HG02763 (cell line): Measurements from ENCODE around the gene PIK3R6.

Source experiments
- ATAC-seq: cut with Tn5 transposase; IDR thresholded peaks from one replicate; pipeline ENCODE4 v1.9.1; 2021; ENCODE audit warnings: mild to moderate bottlenecking, moderate library complexity; ENCODE audit not compliant: unreplicated experiment

Gene PIK3R6

GRCh38 chr17:8867361-8867981 is at the start of gene PIK3R6:
TSS of gene PIK3R6 (minus strand) at chr17:8867674. CDS start at chr17:8849794, 17,880 bp downstream.
- ATAC-seq: no peak

- ATAC-seq: no peak
These were observed 49.0 kb upstream of the PIK3R6 start for GRCh38 chr17:8916466-8916865.

GRCh38 chr17:8914554-8914953 is 47.1 kb upstream of the PIK3R6 start:
- ATAC-seq: no peak

- ATAC-seq: no peak
These were observed 46.4 kb upstream of the PIK3R6 start for GRCh38 chr17:8913879-8914278.

- ATAC-seq: no peak
These were observed 45.6 kb upstream of the PIK3R6 start for GRCh38 chr17:8913091-8913490.

- ATAC-seq: no peak
These were observed 44.9 kb upstream of the PIK3R6 start for GRCh38 chr17:8912084-8912981.

GRCh38 chr17:8910969-8911604 is 43.6 kb upstream of the PIK3R6 start:
- ATAC-seq: no peak

- ATAC-seq: no peak
These were observed 42.3 kb upstream of the PIK3R6 start for GRCh38 chr17:8909586-8910270.

- no peak for ATAC-seq
These were observed 37.9 kb upstream of the PIK3R6 start for GRCh38 chr17:8905331-8905730.

- no peak for ATAC-seq
These were observed 37.2 kb upstream of the PIK3R6 start for GRCh38 chr17:8904686-8905085.

- ATAC-seq: no peak
These were observed 36.7 kb upstream of the PIK3R6 start for GRCh38 chr17:8904201-8904600.

GRCh38 chr17:8900626-8901585 is 33.4 kb upstream of the PIK3R6 start:
- peak; percentile 46 for ATAC-seq

- no peak for ATAC-seq
These were observed 32.7 kb upstream of the PIK3R6 start for GRCh38 chr17:8900207-8900606.

GRCh38 chr17:8898636-8899035 is 31.2 kb upstream of the PIK3R6 start:
- no peak for ATAC-seq

GRCh38 chr17:8898126-8898525 is 30.7 kb upstream of the PIK3R6 start:
- ATAC-seq: no peak

- no peak for ATAC-seq
These were observed 29.5 kb upstream of the PIK3R6 start for GRCh38 chr17:8896641-8897635.

- no peak for ATAC-seq
These were observed 28.6 kb upstream of the PIK3R6 start for GRCh38 chr17:8896087-8896486.

GRCh38 chr17:8894673-8895578 is 27.5 kb upstream of the PIK3R6 start:
- ATAC-seq: peak; percentile 36
